ENCODE results near the gene MNT. TPM values are rescaled to one million over a fixed set of nuclear protein-coding genes. Genes with fewer than 3 reads are reported as not detected.

Gene MNT
- total RNA-seq, 4 donors from 2014 or later: 2.9 to 5.4 (median 4.2) TPM

DNA sequence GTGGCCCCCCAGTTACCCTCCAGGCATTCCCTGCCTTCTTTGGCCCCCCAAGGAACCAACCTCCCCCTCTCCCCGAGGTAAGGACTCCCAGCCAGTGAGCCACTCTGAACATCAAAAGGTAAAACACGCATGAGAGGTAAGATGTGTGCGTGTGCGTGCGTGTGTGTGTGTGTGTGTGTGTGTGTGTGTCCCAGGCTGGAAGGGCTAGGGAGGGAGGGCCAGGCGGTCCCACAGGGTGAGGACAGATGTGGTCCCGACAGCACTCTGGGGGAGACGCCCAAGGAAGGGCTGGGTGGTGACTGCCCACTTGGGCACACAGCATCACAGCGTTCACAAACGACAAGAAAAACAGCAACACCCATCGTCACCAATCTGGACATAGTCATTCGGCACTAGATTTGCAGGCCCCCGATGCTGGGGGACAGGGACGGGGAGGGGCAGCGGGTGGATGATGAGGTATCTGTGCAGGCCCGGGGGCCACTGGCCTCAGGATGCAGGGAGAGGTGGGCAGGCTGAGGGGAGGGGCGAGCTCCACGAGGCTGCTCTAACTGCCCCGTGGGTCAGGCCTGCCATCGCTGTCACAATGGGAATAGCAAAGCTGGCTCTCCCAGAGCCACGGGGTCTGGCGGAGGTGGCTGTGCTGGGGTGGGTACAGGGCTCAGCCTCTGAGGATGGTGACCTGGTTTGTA lies 16.3 kb downstream of the MNT start:
- ATAC-seq (no peak), DNase-seq (no peak)
- peaks cover 38 to 56% of the 10 kb centered on the region in 2 donors for H3K4me1 ChIP-seq
- intact Hi-C loops (cut with DNase I; ENCODE audit: low total_unique reads): loop anchor here (2.0 to 5.0 kb wide), 2 partner anchors 18 to 323 kb away; no protein-coding TSS in a partner anchor
- in situ Hi-C loops (cut with MboI; ENCODE audit: low sequenced_read_pairs in 4 of 4): loop anchor here in 1 of 4 donors (5.0 kb wide), 1 partner anchor 33 kb away; no protein-coding TSS in a partner anchor
- no peak for TF ChIP-seq POLR2A (IDR thresholded peaks at IDR 0.05)
- TF ChIP-seq CTCF (IDR thresholded peaks at IDR 0.05 in 4 of 5, conservative IDR thresholded peaks at IDR 0.05 in 1 of 5): no peak
- peak overlapping the region; percentile 84 to 93 (median 89) for H3K27ac ChIP-seq
- no peaks in the 10 kb centered on the region for H3K9me3 ChIP-seq
- no peak overlapping the region for H3K4me3 ChIP-seq
- H3K36me3 ChIP-seq: peaks cover 0 to 7% of the 10 kb centered on the region in 2 donors
- H3K27me3 ChIP-seq: no peaks in the 10 kb centered on the region

DNA sequence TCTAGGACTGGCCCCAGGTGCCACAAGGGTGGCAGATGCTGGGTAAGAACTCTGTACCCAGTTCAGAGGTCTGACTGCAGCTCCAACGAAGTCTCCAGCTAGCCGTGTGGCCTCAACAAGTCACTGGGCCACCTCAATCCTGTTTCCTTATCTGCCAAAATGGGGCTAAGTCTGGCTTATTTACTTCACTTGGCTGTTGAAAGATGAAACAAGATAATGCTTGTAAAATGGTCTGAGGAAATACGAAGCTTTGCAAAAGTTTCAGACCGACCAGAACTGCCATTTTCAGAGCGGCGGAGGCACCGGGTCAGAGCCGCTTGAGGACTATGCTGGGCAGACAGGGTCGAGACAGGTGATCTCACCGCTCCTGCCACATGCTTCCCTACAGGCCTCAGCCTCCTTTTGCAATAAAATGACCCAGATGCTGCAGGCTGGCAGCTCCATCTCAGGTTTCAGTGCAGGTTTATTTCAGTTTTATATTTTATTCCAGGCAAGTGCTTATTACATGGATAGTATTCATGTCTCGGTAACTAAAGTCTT lies 17.2 kb downstream of the MNT start:
- intact Hi-C loops (cut with DNase I; ENCODE audit: low total_unique reads) (loop anchor here (2.0 to 5.0 kb wide), 2 partner anchors 19 to 324 kb away; no protein-coding TSS in a partner anchor), in situ Hi-C loops (cut with MboI; ENCODE audit: low sequenced_read_pairs in 4 of 4) (loop anchor here in 1 of 4 donors (5.0 kb wide), 1 partner anchor 34 kb away; no protein-coding TSS in a partner anchor)
- ATAC-seq: peak; percentile 86 to 90
- no peak overlapping the region for H3K4me3 ChIP-seq
- H3K27me3 ChIP-seq: no peaks in the 10 kb centered on the region
- TF ChIP-seq CTCF (IDR thresholded peaks at IDR 0.05 in 4 of 5, conservative IDR thresholded peaks at IDR 0.05 in 1 of 5): no peak
- TF ChIP-seq POLR2A (IDR thresholded peaks at IDR 0.05): peak; percentile 29 to 52
- peak overlapping the region; percentile 84 to 93 (median 89) for H3K27ac ChIP-seq
- DNase-seq: peak; percentile 79 to 84
- H3K36me3 ChIP-seq: peaks cover 0 to 10% of the 10 kb centered on the region in 2 donors
- peaks cover 31 to 48% of the 10 kb centered on the region in 2 donors for H3K4me1 ChIP-seq
- H3K9me3 ChIP-seq: no peaks in the 10 kb centered on the region

DNA sequence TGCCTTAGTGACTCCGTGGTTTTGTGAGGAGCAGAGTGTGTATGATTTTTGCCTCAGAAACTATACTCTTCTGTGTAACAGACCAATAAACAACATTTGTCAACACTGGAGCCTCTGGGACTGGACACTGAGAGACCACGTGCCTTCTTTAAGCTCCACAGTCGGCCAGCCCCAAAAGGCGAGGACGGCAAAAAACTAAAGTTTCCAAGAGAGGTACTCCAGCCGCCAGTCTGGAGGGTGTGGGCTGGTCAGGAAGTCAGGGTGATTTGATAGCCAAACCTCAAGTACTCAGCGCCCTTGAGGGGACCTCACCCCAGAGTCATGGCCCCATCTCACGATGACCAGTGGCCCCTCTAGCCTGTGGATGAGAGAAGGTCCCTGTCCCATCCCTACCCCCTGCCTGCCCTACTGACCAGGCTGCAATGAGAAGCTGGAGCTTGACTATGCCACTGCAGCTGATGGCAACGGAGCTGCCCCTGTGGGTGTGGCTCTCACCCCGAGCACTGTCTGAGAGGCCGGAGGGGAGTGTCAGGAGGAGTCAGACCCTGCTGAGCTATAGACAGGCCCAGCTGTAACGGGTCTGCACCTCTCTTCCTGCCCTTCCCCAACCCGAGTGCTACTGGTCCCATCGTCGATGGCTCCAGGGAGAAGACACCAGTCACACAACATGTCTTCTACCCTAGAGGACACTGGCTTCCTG lies 19.8 kb downstream of the MNT start:
- intact Hi-C loops (cut with DNase I; ENCODE audit: low total_unique reads): loop anchor here (5.0 kb wide), 1 partner anchor 326 kb away; no protein-coding TSS in a partner anchor
- in situ Hi-C loops (cut with MboI; ENCODE audit: low sequenced_read_pairs in 4 of 4): loop anchor here in 1 of 4 donors (5.0 kb wide), 1 partner anchor 36 kb away; no protein-coding TSS in a partner anchor
- Histone ChIP-seq H3K9me3 (no peaks in the 10 kb centered on the region), H3K36me3 (peaks cover 0 to 11% of the 10 kb centered on the region in 2 donors), H3K27ac (no peak overlapping the region), H3K4me1 (peaks cover 31 to 32% of the 10 kb centered on the region in 2 donors), H3K27me3 (no peaks in the 10 kb centered on the region), H3K4me3 (no peak overlapping the region)
- ATAC-seq (no peak), DNase-seq (no peak)
- no peak for TF ChIP-seq CTCF (IDR thresholded peaks at IDR 0.05 in 4 of 5, conservative IDR thresholded peaks at IDR 0.05 in 1 of 5)
- no peak for TF ChIP-seq POLR2A (IDR thresholded peaks at IDR 0.05)

DNA sequence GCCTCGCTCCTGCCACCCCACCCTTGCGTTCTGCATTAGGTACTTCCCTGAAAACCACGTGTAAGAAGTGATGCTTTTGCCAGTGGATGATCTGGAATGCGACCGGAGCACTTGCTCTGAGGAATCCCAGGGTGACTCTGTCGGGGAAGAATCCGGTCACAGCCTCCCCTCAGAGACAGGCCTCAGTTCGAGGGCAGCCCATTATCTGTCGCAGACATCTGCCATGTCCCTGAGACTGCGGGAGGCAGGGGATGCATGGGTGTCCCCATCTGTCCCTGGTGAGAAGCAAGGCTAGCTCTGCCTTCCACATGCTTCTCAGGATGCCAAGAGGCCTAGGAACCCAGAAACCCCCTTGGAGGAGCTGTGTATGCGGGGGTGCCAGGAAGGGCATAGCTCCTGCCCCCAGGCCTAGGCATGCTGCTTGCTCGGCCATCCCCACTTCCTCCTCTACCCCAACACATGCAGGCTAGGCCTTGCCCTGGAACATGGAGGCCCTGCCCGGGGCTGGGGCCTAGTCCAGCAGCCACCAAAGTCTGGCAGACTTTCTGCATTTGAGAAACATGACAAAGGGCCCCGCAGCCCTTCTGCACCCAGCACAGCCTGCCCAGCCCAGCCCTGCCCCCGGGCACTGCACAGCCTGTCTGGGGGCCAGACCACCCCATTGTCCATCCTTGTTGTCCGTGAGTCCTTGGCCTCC lies 20.5 kb downstream of the MNT start:
- Histone ChIP-seq H3K27ac (no peak overlapping the region), H3K27me3 (no peaks in the 10 kb centered on the region), H3K9me3 (no peaks in the 10 kb centered on the region), H3K36me3 (peaks cover 0 to 19% of the 10 kb centered on the region in 2 donors), H3K4me1 (peaks cover 24 to 31% of the 10 kb centered on the region in 2 donors), H3K4me3 (no peak overlapping the region)
- no peak for TF ChIP-seq POLR2A (IDR thresholded peaks at IDR 0.05)
- TF ChIP-seq CTCF (IDR thresholded peaks at IDR 0.05 in 4 of 5, conservative IDR thresholded peaks at IDR 0.05 in 1 of 5): no peak
- in situ Hi-C loops (cut with MboI; ENCODE audit: low sequenced_read_pairs in 4 of 4) (loop anchor here in 1 of 4 donors (5.0 kb wide), 1 partner anchor 37 kb away; no protein-coding TSS in a partner anchor), intact Hi-C loops (cut with DNase I; ENCODE audit: low total_unique reads) (loop anchor here (5.0 kb wide), 1 partner anchor 327 kb away; no protein-coding TSS in a partner anchor)
- DNase-seq (no peak), ATAC-seq (no peak)

Measured in gastrocnemius medialis (tissue), 4 donors.